Measurements from ENCODE around the gene HNF1A.

HNF1A gene

DNA sequence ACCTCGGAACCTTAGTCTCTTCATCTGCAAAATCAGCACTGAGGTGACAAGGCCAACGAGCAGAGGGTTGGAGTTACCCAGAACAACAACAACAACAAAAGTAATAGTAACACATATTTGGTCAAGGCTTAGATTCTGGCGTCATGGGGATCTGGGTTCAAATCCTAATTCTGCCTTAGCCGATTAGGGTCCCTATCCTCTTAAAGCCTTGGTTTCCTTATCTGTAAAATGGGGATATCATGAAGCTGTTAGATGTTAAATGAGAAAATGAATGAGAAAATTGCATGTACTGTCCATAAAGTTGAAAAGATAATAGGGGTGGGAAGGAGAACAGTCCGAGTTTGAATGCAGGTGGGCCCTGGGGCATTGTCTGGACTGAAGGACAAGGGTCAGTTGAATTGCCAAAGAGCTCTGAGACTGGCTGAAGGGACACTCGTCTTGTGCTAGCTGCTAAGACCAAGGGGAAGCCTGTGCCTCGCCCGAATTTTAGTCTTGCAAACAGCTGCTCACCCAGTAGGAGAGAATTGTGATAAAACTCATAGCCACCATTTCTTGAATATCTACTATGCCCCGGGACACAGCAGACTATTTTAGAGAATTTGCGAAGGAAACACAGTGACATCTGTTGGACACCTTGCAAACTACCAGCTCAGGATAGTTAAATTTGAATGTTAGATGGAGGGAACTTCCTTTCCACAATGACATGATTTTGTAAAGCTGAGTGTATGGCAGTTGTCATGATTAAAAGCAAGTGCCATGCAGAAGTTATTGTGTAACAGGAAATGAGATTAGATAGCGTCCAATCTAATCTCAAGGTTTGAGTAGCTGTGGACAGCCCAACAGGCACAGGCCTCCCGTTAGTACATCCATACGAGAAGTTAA lies 6.8 kb upstream of the HNF1A start:
- no peaks in the 10 kb centered on the region for H3K36me3 ChIP-seq (ENCODE audit: control insufficient read depth, insufficient read depth, low read length)
- DNase-seq (ENCODE audit: extremely low read depth, insufficient read length) = peak; percentile 39

DNA sequence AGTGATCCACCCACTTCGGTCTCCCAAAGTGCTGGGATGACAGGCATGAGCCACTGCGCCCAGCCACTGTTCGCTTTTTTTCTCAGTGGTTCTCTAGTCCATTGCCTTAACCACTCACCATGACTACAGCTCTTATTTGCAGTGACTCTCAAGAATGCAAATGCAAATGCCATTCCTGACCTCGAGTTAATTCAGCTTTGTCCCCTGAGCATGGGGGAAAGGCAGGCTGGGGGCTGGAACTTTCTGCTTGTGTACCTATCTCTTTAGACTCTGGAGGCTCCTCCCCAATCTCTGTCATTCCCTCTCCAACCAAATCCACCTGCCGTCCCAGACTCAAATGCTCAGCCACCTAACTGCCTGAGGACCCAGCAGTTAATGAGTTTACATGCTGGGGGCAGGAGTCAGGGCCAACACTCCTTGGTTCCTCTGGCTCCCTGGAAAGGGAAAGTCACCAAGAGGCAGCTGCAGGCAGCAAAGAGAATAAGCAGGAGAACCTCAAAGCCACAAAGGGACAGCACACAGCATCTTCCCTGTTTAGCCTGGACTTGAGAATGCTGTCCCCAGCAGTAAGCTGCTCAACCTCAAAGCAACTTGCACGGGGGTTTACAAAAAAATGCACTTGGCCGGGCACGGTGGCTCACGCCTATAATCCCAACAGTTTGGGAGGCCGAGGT lies 5.3 kb upstream of the HNF1A start:
- TF ChIP-seq, protein P1, sequence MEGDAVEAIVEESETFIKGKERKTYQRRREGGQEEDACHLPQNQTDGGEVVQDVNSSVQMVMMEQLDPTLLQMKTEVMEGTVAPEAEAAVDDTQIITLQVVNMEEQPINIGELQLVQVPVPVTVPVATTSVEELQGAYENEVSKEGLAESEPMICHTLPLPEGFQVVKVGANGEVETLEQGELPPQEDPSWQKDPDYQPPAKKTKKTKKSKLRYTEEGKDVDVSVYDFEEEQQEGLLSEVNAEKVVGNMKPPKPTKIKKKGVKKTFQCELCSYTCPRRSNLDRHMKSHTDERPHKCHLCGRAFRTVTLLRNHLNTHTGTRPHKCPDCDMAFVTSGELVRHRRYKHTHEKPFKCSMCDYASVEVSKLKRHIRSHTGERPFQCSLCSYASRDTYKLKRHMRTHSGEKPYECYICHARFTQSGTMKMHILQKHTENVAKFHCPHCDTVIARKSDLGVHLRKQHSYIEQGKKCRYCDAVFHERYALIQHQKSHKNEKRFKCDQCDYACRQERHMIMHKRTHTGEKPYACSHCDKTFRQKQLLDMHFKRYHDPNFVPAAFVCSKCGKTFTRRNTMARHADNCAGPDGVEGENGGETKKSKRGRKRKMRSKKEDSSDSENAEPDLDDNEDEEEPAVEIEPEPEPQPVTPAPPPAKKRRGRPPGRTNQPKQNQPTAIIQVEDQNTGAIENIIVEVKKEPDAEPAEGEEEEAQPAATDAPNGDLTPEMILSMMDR (IDR thresholded peaks at IDR 0.05; ENCODE audit: insufficient read depth, low read length, poor library complexity, severe bottlenecking) = no peak
- DNase-seq (ENCODE audit: extremely low read depth, insufficient read length) = no peak
- Histone ChIP-seq H3K36me3 (ENCODE audit: control insufficient read depth, insufficient read depth, low read length) (no peaks in the 10 kb centered on the region), H3K4me3 (replicated peaks; ENCODE audit: low read depth, low read length) (no peak overlapping the region), H3K27me3 (replicated peaks; ENCODE audit: control insufficient read depth, insufficient read depth, low read length) (no peaks in the 10 kb centered on the region)

More for the DNA sequence above, 6.8 kb upstream of the HNF1A start:
- TF ChIP-seq, protein P1 (IDR thresholded peaks at IDR 0.05; ENCODE audit: insufficient read depth, low read length, poor library complexity, severe bottlenecking) = peak; percentile 66
- Histone ChIP-seq H3K27me3 (replicated peaks; ENCODE audit: control insufficient read depth, insufficient read depth, low read length) (no peaks in the 10 kb centered on the region), H3K4me3 (replicated peaks; ENCODE audit: low read depth, low read length) (no peak overlapping the region)

DNA sequence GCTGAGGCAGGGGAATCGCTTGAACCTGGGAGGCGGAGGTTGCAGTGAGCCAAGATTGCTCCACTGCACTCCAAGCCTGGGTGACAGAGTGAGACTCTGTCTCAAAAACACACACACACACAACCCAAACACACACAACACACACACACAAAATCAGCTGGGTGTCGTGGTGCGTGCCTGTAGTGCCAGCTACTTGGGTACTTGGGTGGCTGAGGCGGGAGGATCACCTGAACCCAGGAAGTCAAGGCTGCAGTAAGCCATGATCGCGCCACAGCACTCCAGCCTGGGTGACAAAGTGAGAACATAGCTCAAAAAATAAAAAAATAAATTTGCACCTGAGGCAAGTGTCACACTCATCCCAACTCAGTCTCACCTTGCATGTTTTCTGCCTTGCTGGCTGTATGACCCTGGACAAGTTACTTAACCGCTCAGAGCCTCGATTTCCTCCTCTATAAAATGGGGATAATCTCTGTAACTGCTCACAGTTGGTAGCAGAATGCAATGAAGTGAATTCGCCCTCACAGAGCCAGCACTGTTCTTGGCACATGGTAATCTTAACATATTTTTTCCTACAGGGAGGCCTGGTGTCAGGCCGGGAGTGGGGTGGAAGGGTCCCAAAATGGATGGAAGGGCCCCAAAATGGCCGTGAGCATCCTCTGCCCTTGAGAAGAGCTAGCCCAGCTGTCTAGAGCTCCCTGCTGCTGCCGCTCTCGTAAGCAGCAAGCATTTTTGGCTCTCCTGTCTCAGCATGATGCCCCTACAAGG lies 630 bp upstream of the HNF1A start:
- Histone ChIP-seq H3K4me3 (replicated peaks; ENCODE audit: low read depth, low read length) (no peak overlapping the region), H3K36me3 (ENCODE audit: control insufficient read depth, insufficient read depth, low read length) (no peaks in the 10 kb centered on the region), H3K27me3 (replicated peaks; ENCODE audit: control insufficient read depth, insufficient read depth, low read length) (no peaks in the 10 kb centered on the region)
- no peak for DNase-seq (ENCODE audit: extremely low read depth, insufficient read length)
- TF ChIP-seq, protein P1 (IDR thresholded peaks at IDR 0.05; ENCODE audit: insufficient read depth, low read length, poor library complexity, severe bottlenecking) = no peak

DNA sequence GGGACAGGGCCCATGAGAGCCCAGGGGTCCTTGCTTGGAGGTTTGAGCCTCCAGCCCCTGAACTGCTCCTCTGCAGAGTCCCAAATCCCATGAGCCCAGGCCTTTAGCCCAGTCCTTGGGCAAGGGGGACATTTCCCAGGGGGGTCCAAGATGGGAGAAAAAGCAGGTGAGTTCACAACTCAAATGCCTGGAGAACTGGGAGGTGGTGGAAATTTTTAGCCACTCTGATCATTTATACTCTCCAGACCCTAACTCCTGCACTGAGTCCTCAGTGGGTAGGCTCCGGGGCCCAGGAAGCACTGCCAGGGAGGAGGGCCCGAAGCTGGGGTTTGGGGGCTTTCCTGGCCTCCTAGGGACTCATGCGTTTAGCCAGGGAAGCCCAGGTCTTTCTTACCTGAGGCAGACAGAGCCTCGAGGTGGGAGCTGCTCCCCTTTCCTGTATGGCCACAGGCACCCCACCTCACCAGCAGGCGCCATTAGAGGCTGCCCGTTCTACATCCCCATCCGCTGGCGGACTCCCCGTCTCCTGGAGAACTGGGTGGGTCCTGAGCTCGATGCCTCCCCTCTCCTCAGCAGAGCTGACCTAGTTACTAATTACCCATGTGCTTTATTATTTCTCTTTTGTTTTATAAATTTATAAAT lies 998 bp downstream of the HNF1A start:
- no peaks in the 10 kb centered on the region for H3K36me3 ChIP-seq (ENCODE audit: control insufficient read depth, insufficient read depth, low read length)
- no peaks in the 10 kb centered on the region for H3K27me3 ChIP-seq (replicated peaks; ENCODE audit: control insufficient read depth, insufficient read depth, low read length)
- DNase-seq (ENCODE audit: extremely low read depth, insufficient read length) = no peak
- no peak overlapping the region for H3K4me3 ChIP-seq (replicated peaks; ENCODE audit: low read depth, low read length)
- TF ChIP-seq, protein P1 (IDR thresholded peaks at IDR 0.05; ENCODE audit: insufficient read depth, low read length, poor library complexity, severe bottlenecking) = no peak

DNA sequence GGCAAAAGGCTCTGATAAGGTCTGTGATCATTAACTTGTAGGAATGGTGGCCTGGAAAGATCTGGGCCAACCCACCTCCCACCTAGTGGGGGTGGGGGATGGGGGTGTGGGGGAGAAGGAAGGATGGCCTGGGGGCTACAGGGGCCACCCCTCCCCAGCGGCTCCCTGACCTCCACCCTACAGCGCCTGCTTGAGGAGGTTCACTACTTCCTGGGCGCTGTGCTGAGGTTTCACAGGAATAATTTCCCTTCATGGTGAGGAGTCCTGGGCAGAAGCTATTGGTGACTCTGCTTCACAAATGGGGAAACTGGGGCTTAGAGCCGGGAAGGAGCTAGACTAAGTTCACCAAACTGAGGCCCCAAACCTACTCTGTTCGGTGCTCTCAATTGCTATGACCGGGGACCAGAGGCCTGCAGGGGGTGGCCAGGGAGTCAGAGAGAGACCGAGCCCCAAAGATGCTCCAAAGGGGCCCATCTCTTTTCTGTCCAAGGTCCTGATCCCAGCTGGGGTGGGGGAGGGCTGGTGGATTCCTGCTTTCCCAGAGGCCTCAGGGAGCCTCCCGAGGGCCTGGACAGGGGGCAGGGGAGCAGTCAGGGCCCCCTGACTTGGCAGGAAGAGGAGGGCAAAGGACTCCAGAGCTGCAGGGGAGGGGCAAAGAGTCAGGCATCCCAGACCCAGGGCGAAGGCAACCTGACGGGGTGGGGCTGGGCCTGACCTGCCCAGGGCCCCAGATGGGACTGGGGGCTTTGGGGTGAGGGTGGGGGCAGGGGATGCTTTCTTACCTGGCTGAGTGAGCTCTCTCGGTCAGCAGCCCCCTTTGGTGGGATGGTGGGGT lies 1.7 kb downstream of the HNF1A start:
- Histone ChIP-seq H3K36me3 (ENCODE audit: control insufficient read depth, insufficient read depth, low read length) (no peaks in the 10 kb centered on the region), H3K27me3 (replicated peaks; ENCODE audit: control insufficient read depth, insufficient read depth, low read length) (no peaks in the 10 kb centered on the region), H3K4me3 (replicated peaks; ENCODE audit: low read depth, low read length) (no peak overlapping the region)
- TF ChIP-seq, protein P1 (IDR thresholded peaks at IDR 0.05; ENCODE audit: insufficient read depth, low read length, poor library complexity, severe bottlenecking) = no peak
- no peak for DNase-seq (ENCODE audit: extremely low read depth, insufficient read length)
